ENCODE data around the gene TAMALIN. TPM values are rescaled to one million over a fixed set of nuclear protein-coding genes. Genes with fewer than 3 reads are reported as not detected.

TAMALIN gene
- total RNA-seq, 2 experiments from 2014 or later, result 26.0 to 26.4 TPM

DNA sequence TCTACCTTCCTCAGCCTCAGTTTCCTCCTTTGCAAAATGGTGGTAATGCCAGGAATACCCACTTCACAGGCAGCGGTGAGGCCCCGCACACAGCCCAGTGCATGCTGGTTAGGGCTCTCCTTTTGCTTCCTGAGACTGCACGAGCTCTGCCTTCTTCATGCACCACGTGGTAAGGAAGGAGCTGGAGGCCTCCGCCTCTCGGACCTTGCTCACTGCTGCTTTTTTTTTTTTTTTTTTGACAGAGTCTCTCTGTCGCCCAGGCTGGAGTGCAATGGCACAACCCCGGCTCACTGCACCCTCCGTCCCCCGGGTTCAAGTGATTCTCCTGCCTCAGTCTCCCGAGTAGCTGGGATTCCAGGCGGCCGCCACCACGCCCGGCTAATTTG, 18.1 kb downstream of the TAMALIN start:
- POLR2A ChIA-PET, result interaction anchor here (1.4 to 8.3 kb wide), 12 partner anchors 10 to 92 kb away, joined by 3 to 74 read pairs (median 8); partner anchors contain the start of genes ATG101, NR4A1 and TAMALIN
- Mint-ChIP-seq H3K27me3 (peaks cover 1% of the 10 kb centered on the region), H3K27ac (peak overlapping the region; percentile 96), H3K36me3 (ENCODE audit: low read depth) (no peaks in the 10 kb centered on the region), H3K4me1 (ENCODE audit: low read depth) (peaks cover 41% of the 10 kb centered on the region), H3K9me3 (no peaks in the 10 kb centered on the region), H3K4me3 (peak overlapping the region; percentile 76)
- TF ChIP-seq, protein P1, sequence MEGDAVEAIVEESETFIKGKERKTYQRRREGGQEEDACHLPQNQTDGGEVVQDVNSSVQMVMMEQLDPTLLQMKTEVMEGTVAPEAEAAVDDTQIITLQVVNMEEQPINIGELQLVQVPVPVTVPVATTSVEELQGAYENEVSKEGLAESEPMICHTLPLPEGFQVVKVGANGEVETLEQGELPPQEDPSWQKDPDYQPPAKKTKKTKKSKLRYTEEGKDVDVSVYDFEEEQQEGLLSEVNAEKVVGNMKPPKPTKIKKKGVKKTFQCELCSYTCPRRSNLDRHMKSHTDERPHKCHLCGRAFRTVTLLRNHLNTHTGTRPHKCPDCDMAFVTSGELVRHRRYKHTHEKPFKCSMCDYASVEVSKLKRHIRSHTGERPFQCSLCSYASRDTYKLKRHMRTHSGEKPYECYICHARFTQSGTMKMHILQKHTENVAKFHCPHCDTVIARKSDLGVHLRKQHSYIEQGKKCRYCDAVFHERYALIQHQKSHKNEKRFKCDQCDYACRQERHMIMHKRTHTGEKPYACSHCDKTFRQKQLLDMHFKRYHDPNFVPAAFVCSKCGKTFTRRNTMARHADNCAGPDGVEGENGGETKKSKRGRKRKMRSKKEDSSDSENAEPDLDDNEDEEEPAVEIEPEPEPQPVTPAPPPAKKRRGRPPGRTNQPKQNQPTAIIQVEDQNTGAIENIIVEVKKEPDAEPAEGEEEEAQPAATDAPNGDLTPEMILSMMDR (IDR thresholded peaks at IDR 0.05), result no peak
- peak; percentile 83 for DNase-seq
- peak; percentile 36 for ATAC-seq
- intact Hi-C loops (cut with micrococcal nuclease), result loop anchor here (1.0 to 5.0 kb wide), 4 partner anchors 32 to 97 kb away; partner anchors contain the start of gene ATG101
- CTCF ChIA-PET, result interaction anchor here (0.8 to 18.1 kb wide), 33 partner anchors 14 to 999 kb away, joined by 3 to 602 read pairs (median 7); partner anchors contain the start of genes ATG101, NR4A1, SLC11A2 and SMIM41

DNA sequence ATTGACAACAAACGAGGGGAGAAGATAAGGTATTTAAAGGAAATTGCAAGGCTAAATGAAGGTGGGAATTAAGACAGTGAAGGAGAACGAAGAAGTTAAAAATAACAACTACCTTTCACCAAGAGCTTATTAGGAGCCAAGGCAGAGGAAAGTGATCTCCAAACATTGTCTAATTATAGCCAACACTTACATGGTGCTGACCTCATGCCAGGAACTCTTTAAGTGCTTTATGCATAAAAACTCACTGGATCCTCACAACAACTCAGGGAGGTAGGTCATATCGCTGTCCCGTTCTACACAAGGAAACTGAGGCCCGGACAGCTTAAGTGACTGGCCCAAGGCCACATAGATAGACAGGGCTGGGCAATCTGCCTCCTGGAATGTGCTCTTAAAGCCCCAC, 19.5 kb downstream of the TAMALIN start:
- Mint-ChIP-seq H3K4me1 (ENCODE audit: low read depth) (peaks cover 28% of the 10 kb centered on the region), H3K9me3 (no peaks in the 10 kb centered on the region), H3K27me3 (no peaks in the 10 kb centered on the region), H3K36me3 (ENCODE audit: low read depth) (no peaks in the 10 kb centered on the region), H3K4me3 (peak overlapping the region; percentile 76), H3K27ac (peak overlapping the region; percentile 96)
- ChIA-PET CTCF (interaction anchor here (0.6 to 18.1 kb wide), 27 partner anchors 13 to 755 kb away, joined by 3 to 602 read pairs (median 8); partner anchors contain the start of genes ATG101, NR4A1, SMIM41 and TAMALIN), POLR2A (interaction anchor here (1.0 to 8.3 kb wide), 13 partner anchors 8 to 91 kb away, joined by 3 to 74 read pairs (median 6); partner anchors contain the start of genes ATG101, NR4A1 and TAMALIN)
- TF ChIP-seq, protein P1 (IDR thresholded peaks at IDR 0.05), result no peak
- DNase-seq (no peak), ATAC-seq (no peak)
- intact Hi-C loops (cut with micrococcal nuclease), result loop anchor here (5.0 kb wide), 2 partner anchors 41 to 96 kb away; partner anchors contain the start of gene ATG101

DNA sequence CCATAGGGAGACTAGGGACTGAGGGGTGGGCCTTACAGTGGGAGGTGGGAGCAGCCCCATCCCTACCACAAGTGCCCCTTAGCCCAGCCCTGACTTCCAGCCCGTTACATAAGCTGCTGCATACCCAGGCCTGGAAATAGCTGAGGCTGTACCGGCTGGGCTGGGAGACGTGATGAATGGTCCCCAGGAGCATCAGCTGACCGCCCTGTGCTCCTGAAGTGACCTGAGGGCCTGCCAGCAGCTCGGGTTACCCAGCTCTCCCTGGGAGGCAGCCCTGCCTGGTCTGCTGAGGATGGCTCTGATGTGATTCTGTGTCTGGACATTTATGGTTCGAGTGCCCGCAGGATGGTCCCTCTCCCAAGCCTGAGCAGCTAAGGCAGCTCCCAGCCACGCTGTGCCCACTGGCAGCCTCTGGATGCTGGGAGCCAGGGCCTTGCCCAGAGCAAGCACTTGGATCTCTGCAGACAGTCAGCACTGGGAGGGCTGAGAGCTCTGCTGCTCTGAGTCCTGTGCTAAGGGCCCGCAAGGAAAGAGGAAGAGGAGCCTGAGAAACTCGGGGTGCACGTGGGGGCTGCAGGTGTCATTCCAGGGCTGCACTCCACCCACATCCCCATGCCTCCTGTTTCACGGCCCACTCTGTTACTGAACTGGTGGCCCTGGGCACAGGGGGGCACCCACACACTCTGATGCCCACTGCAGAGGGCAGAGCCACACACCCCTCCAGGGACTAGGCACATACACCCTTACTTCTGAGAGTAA, 20.5 kb downstream of the TAMALIN start:
- CTCF ChIA-PET, result interaction anchor here (1.1 to 18.1 kb wide), 7 partner anchors 12 to 94 kb away, joined by 3 to 602 read pairs (median 332); partner anchors contain the start of genes ATG101, NR4A1, SMIM41 and TAMALIN

DNA sequence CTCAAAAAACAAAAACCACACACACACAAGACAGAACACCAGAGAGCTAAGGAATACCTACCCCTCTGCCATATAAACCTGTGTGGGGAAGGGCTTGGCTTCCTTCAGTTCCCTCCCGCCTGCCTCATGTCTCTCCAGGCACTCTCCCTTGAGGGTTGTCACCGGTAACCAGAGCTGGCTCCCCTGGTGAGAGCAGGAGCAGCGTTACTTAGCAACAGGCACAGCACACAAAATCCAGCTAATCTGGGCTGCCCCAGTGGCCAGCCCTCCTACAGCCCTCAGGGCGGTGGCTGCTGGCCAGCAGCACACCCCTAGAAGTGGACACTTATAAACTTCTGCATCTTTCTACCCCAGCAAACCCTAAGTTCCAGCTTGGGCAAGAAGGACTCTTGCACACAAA, 22.9 kb downstream of the TAMALIN start:
- intact Hi-C loops (cut with micrococcal nuclease), result loop anchor here (5.0 kb wide), 2 partner anchors 38 to 93 kb away; partner anchors contain the start of gene ATG101
- Mint-ChIP-seq H3K4me3 (no peak overlapping the region), H3K27me3 (no peaks in the 10 kb centered on the region), H3K27ac (no peak overlapping the region), H3K9me3 (no peaks in the 10 kb centered on the region), H3K4me1 (ENCODE audit: low read depth) (peaks cover 39% of the 10 kb centered on the region), H3K36me3 (ENCODE audit: low read depth) (no peaks in the 10 kb centered on the region)
- DNase-seq, result no peak
- ChIA-PET POLR2A (interaction anchor here (4.2 kb wide), 1 partner anchor 21 kb away, joined by 26 read pairs; the partner anchor contains the start of gene NR4A1), CTCF (interaction anchor here (1.1 to 19.6 kb wide), 7 partner anchors 6 to 91 kb away, joined by 3 to 602 read pairs (median 310); partner anchors contain the start of genes ATG101, NR4A1 and SMIM41)
- TF ChIP-seq, protein P1 (IDR thresholded peaks at IDR 0.05), result no peak
- no peak for ATAC-seq

More for the DNA sequence above, 20.5 kb downstream of the TAMALIN start:
- H3K9me3 Mint-ChIP-seq, result no peaks in the 10 kb centered on the region
- H3K27ac Mint-ChIP-seq, result no peak overlapping the region
- no peak for DNase-seq
- TF ChIP-seq, protein P1 (IDR thresholded peaks at IDR 0.05), result no peak
- intact Hi-C loops (cut with micrococcal nuclease), result loop anchor here (5.0 kb wide), 2 partner anchors 40 to 95 kb away; partner anchors contain the start of gene ATG101
- no peak overlapping the region for H3K4me3 Mint-ChIP-seq
- H3K27me3 Mint-ChIP-seq, result no peaks in the 10 kb centered on the region
- POLR2A ChIA-PET, result interaction anchor here (1.0 to 2.0 kb wide), 3 partner anchors 20 to 43 kb away, joined by 3 to 5 read pairs (median 3); partner anchors contain the start of gene ATG101
- H3K4me1 Mint-ChIP-seq (ENCODE audit: low read depth), result peaks cover 32% of the 10 kb centered on the region
- no peak for ATAC-seq
- no peaks in the 10 kb centered on the region for H3K36me3 Mint-ChIP-seq (ENCODE audit: low read depth)
